K562 (cell line): ENCODE measurements around the gene SOX2. TPM values are rescaled to one million over a fixed set of nuclear protein-coding genes. Genes with fewer than 3 reads are reported as not detected.

ENCODE experiments used
- GABPB1 ChIP-seq: sonication (generic); formaldehyde crosslinking; IDR thresholded peaks from 2 replicates; pipeline ENCODE4 v1.8.0; 2022; ENCODE audit warnings: mild to moderate bottlenecking, missing genetic modification reagents
- SIX5 ChIP-seq, 2 experiments: IDR thresholded peaks; 2 replicates each; pipeline ENCODE4 v1.6.1; 2011; ENCODE audit warnings: low read length in 2 of 2, borderline replicate concordance in 1 of 2, low read depth in 1 of 2, mild to moderate bottlenecking in 1 of 2, moderate library complexity in 1 of 2; ENCODE audit not compliant: insufficient read depth in 1 of 2
- ZNF431 ChIP-seq: sonication (generic); formaldehyde crosslinking; IDR thresholded peaks from 2 replicates; pipeline ENCODE4 v1.8.0; 2022; ENCODE audit warnings: mild to moderate bottlenecking, missing genetic modification reagents
- polyA plus RNA-seq, 8 experiments: library from polyadenylated mRNA; depleted of rRNA in 4 of 8; stranded (reverse) in 5 of 8; unstranded in 3 of 8; fragments of >200 nt; fragmentation: Nextera tagmentation in 2 of 8; fragmentation: Illumina TruSeq in 1 of 8; extraction: Ambion mirVana in 2 of 8; extraction: Trizol in 1 of 8; gene quantifications; 2 replicates each; pipeline versions ENCODE4 v1.2.1 to v1.2.3, GENCODE V29; 2011 to 2014; ENCODE audit warnings: inconsistent platforms in 1 of 8, missing spikeins in 1 of 8
- total RNA-seq, 7 experiments: library from RNA; depleted of rRNA in 6 of 7; stranded (reverse); fragments of >200 nt in 6 of 7; fragmentation: Illumina TruSeq in 2 of 7; extraction: Trizol in 2 of 7; gene quantifications; 2 replicates each; pipeline versions ENCODE4 v1.2.1 to v1.2.3, GENCODE V29; 2011 to 2021; ENCODE audit warnings: low replicate concordance in 1 of 7
- TF ChIP-seq, protein P1 (sequence below): fragments of 450-650 bp; IDR thresholded peaks from 2 replicates; pipeline ENCODE4 v1.6.1; 2016; ENCODE audit warnings: mild to moderate bottlenecking, moderate library complexity
- TF ChIP-seq, protein P2 (sequence below), 2 experiments: fragments of 450-650 bp in 1 of 2; sonication (generic) in 1 of 2; formaldehyde crosslinking in 1 of 2; IDR thresholded peaks; 2 replicates each; pipeline versions ENCODE4 v1.7.1 to v1.9.0; 2016 to 2022; ENCODE audit warnings: inconsistent platforms in 1 of 2, mild to moderate bottlenecking in 1 of 2, missing genetic modification reagents in 1 of 2

The SOX2 gene
- total and polyA plus RNA-seq, 9 of the 15 experiments (the other 6 are each of a cell fraction or from before 2014, with no cell fraction given) = 0.07 TPM; not detected in 8

DNA sequence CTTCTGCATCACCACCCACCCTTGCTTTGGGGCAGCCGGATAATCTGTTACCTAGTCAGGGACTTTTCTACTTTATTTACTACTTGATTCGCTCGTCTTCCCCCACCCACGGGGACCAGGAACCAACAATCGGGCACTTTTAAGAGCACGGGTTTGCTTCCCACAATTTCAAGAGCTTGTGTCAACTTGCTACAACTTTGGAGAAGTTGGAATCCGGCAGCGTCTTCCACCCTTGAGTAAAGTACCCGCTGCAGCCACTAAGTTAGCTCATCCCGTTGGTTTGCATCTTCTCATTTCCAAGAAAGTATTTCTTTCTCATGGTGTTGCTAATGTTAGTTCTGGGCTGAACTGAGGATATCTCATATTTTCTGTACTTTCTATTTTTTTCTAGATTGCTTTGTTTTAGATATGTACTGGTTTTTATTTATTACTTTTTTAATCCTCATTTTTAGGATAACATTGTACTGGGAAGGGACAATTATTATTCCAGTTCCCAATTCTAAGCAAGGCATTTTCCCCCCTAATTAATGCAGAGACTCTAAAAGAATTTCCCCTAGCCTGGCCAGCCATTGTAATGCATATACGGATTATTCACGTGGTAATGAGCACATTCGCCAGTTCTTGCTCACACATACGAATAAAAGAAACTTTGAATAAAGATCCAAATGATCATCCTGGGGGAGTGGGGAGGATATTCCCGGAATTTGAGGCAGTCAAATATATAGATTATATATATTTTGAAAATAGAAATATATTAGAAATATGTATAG lies 4.0 kb downstream of the SOX2 start (continued):
- TF ChIP-seq, protein P1, sequence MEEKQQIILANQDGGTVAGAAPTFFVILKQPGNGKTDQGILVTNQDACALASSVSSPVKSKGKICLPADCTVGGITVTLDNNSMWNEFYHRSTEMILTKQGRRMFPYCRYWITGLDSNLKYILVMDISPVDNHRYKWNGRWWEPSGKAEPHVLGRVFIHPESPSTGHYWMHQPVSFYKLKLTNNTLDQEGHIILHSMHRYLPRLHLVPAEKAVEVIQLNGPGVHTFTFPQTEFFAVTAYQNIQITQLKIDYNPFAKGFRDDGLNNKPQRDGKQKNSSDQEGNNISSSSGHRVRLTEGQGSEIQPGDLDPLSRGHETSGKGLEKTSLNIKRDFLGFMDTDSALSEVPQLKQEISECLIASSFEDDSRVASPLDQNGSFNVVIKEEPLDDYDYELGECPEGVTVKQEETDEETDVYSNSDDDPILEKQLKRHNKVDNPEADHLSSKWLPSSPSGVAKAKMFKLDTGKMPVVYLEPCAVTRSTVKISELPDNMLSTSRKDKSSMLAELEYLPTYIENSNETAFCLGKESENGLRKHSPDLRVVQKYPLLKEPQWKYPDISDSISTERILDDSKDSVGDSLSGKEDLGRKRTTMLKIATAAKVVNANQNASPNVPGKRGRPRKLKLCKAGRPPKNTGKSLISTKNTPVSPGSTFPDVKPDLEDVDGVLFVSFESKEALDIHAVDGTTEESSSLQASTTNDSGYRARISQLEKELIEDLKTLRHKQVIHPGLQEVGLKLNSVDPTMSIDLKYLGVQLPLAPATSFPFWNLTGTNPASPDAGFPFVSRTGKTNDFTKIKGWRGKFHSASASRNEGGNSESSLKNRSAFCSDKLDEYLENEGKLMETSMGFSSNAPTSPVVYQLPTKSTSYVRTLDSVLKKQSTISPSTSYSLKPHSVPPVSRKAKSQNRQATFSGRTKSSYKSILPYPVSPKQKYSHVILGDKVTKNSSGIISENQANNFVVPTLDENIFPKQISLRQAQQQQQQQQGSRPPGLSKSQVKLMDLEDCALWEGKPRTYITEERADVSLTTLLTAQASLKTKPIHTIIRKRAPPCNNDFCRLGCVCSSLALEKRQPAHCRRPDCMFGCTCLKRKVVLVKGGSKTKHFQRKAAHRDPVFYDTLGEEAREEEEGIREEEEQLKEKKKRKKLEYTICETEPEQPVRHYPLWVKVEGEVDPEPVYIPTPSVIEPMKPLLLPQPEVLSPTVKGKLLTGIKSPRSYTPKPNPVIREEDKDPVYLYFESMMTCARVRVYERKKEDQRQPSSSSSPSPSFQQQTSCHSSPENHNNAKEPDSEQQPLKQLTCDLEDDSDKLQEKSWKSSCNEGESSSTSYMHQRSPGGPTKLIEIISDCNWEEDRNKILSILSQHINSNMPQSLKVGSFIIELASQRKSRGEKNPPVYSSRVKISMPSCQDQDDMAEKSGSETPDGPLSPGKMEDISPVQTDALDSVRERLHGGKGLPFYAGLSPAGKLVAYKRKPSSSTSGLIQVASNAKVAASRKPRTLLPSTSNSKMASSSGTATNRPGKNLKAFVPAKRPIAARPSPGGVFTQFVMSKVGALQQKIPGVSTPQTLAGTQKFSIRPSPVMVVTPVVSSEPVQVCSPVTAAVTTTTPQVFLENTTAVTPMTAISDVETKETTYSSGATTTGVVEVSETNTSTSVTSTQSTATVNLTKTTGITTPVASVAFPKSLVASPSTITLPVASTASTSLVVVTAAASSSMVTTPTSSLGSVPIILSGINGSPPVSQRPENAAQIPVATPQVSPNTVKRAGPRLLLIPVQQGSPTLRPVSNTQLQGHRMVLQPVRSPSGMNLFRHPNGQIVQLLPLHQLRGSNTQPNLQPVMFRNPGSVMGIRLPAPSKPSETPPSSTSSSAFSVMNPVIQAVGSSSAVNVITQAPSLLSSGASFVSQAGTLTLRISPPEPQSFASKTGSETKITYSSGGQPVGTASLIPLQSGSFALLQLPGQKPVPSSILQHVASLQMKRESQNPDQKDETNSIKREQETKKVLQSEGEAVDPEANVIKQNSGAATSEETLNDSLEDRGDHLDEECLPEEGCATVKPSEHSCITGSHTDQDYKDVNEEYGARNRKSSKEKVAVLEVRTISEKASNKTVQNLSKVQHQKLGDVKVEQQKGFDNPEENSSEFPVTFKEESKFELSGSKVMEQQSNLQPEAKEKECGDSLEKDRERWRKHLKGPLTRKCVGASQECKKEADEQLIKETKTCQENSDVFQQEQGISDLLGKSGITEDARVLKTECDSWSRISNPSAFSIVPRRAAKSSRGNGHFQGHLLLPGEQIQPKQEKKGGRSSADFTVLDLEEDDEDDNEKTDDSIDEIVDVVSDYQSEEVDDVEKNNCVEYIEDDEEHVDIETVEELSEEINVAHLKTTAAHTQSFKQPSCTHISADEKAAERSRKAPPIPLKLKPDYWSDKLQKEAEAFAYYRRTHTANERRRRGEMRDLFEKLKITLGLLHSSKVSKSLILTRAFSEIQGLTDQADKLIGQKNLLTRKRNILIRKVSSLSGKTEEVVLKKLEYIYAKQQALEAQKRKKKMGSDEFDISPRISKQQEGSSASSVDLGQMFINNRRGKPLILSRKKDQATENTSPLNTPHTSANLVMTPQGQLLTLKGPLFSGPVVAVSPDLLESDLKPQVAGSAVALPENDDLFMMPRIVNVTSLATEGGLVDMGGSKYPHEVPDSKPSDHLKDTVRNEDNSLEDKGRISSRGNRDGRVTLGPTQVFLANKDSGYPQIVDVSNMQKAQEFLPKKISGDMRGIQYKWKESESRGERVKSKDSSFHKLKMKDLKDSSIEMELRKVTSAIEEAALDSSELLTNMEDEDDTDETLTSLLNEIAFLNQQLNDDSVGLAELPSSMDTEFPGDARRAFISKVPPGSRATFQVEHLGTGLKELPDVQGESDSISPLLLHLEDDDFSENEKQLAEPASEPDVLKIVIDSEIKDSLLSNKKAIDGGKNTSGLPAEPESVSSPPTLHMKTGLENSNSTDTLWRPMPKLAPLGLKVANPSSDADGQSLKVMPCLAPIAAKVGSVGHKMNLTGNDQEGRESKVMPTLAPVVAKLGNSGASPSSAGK = no peak
- TF ChIP-seq ZNF431 (CRISPR knock-in tag) = no peak
- no peak for TF ChIP-seq SIX5 (IDR thresholded peaks at IDR 0.05; ENCODE audit: borderline replicate concordance in 1 of 2, insufficient read depth in 1 of 2, low read depth in 1 of 2, low read length in 2 of 2)
- TF ChIP-seq, protein P2, sequence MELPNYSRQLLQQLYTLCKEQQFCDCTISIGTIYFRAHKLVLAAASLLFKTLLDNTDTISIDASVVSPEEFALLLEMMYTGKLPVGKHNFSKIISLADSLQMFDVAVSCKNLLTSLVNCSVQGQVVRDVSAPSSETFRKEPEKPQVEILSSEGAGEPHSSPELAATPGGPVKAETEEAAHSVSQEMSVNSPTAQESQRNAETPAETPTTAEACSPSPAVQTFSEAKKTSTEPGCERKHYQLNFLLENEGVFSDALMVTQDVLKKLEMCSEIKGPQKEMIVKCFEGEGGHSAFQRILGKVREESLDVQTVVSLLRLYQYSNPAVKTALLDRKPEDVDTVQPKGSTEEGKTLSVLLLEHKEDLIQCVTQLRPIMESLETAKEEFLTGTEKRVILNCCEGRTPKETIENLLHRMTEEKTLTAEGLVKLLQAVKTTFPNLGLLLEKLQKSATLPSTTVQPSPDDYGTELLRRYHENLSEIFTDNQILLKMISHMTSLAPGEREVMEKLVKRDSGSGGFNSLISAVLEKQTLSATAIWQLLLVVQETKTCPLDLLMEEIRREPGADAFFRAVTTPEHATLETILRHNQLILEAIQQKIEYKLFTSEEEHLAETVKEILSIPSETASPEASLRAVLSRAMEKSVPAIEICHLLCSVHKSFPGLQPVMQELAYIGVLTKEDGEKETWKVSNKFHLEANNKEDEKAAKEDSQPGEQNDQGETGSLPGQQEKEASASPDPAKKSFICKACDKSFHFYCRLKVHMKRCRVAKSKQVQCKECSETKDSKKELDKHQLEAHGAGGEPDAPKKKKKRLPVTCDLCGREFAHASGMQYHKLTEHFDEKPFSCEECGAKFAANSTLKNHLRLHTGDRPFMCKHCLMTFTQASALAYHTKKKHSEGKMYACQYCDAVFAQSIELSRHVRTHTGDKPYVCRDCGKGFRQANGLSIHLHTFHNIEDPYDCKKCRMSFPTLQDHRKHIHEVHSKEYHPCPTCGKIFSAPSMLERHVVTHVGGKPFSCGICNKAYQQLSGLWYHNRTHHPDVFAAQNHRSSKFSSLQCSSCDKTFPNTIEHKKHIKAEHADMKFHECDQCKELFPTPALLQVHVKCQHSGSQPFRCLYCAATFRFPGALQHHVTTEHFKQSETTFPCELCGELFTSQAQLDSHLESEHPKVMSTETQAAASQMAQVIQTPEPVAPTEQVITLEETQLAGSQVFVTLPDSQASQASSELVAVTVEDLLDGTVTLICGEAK (IDR thresholded peaks at IDR 0.05) = no peak
- TF ChIP-seq, protein P2 (CRISPR knock-in tag; IDR thresholded peaks at IDR 0.05) = no peak
- no peak for TF ChIP-seq GABPB1 (CRISPR knock-in tag)
